SK-N-MC (cell line): ENCODE results near the gene PGLYRP2.

Experiments
- EZH2 ChIP-seq: fragments of 200-600 bp; sonication (generic); IDR thresholded peaks from one replicate; pipeline ENCODE4 v1.6.1; 2017; ENCODE audit warnings: antibody characterized with exemption
- FOXP2 ChIP-seq: optimal IDR thresholded peaks from 2 replicates; pipeline ENCODE3; 2011; ENCODE audit warnings: mild to moderate bottlenecking, moderate library complexity; ENCODE audit not compliant: insufficient read depth; ENCODE audit errors: extremely low read length, control extremely low read depth
- POLR2AphosphoS5 ChIP-seq: IDR thresholded peaks from 2 replicates; pipeline ENCODE4 v1.6.1; 2012; ENCODE audit warnings: mild to moderate bottlenecking, low read depth, low read length, borderline replicate concordance

GRCh38 chr19:15452111-15453047 lies 26.9 kb downstream of the PGLYRP2 start:
- TF ChIP-seq POLR2AphosphoS5 (no peak), FOXP2 (no peak), EZH2 (no peak)
